HG03469 (cell line): Measurements from ENCODE around the gene ZACN.
"Not testable (repeated sequence)": the region's sequence is repeated elsewhere in the genome, so short reads cannot be mapped to it uniquely, and the experiment has no call there.

Experiments used
- ATAC-seq: cut with Tn5 transposase; IDR thresholded peaks from one replicate; pipeline ENCODE4 v1.9.1; 2021; ENCODE audit warnings: mild to moderate bottlenecking, moderate library complexity, moderate number of reproducible peaks; ENCODE audit not compliant: unreplicated experiment

ZACN gene

GRCh38 chr17:76053246-76054111 lies 25.5 kb upstream of the ZACN start:
- ATAC-seq: no peak

GRCh38 chr17:76054112-76054476 lies 24.9 kb upstream of the ZACN start:
- no peak for ATAC-seq

GRCh38 chr17:76056882-76057281 lies 22.1 kb upstream of the ZACN start:
- ATAC-seq: no peak

GRCh38 chr17:76058264-76058663 lies 20.7 kb upstream of the ZACN start:
- not testable (repeated sequence) for ATAC-seq

GRCh38 chr17:76063875-76064546 lies 15.0 kb upstream of the ZACN start:
- no peak for ATAC-seq

GRCh38 chr17:76065775-76066174 lies 13.2 kb upstream of the ZACN start:
- no peak for ATAC-seq

- ATAC-seq: no peak
Observed at GRCh38 chr17:76071531-76072147, 7.3 kb upstream of the ZACN start.

GRCh38 chr17:76072148-76072858 lies 6.7 kb upstream of the ZACN start, which contains the start of gene SRP68:
SRP68 (minus strand) TSS chr17:76072517; CDS start chr17:76072491, 26 bp downstream.
- no peak for ATAC-seq

GRCh38 chr17:76074390-76075363 lies 4.3 kb upstream of the ZACN start, which contains the start of gene GALR2:
GALR2 (plus strand) TSS chr17:76074781; CDS start chr17:76074884, 103 bp downstream.
- no peak for ATAC-seq

- no peak for ATAC-seq
Observed at GRCh38 chr17:76075364-76076145, 3.4 kb upstream of the ZACN start.

GRCh38 chr17:76076146-76076764 lies 2.7 kb upstream of the ZACN start:
- ATAC-seq: no peak

- no peak for ATAC-seq
Observed at GRCh38 chr17:76076765-76077583, 2.0 kb upstream of the ZACN start.

GRCh38 chr17:76077584-76078110 lies 1.3 kb upstream of the ZACN start:
- ATAC-seq: no peak

GRCh38 chr17:76078370-76078769 lies 612 bp upstream of the ZACN start:
- not testable (repeated sequence) for ATAC-seq

- no peak for ATAC-seq
Observed at GRCh38 chr17:76079535-76079955, 563 bp downstream of the ZACN start.

- no peak for ATAC-seq
Observed at GRCh38 chr17:76079956-76080767, 1.2 kb downstream of the ZACN start.
